Spinal cord (tissue), 10 donors: ENCODE results near the gene CTPS1. TPM values are rescaled to one million over a fixed set of nuclear protein-coding genes. Genes with fewer than 3 reads are reported as not detected.

ENCODE experiments used
- DNase-seq, 6 donors: peaks; one replicate each; pipeline versions ENCODE4 v3.0.0 to v3.0.0-alpha.2; 2013 to 2015; ENCODE audit warnings: low spot score in 6 of 6, low read depth in 4 of 6
- H3K27ac ChIP-seq: one replicate; pipeline ENCODE4 v1.5.1; 2013; ENCODE audit warnings: low read depth, low read length, control low read depth
- H3K27me3 ChIP-seq: one replicate; pipeline ENCODE4 v1.6.1; 2013; ENCODE audit warnings: low read length; ENCODE audit not compliant: control insufficient read depth, insufficient read depth
- H3K36me3 ChIP-seq: one replicate; pipeline ENCODE4 v1.6.1; 2013; ENCODE audit warnings: low read length; ENCODE audit not compliant: control insufficient read depth, insufficient read depth
- H3K4me1 ChIP-seq: one replicate; pipeline ENCODE4 v1.6.1; 2013; ENCODE audit warnings: low read length; ENCODE audit not compliant: control insufficient read depth, insufficient read depth
- H3K4me3 ChIP-seq: one replicate; pipeline ENCODE4 v1.5.1; 2013; ENCODE audit warnings: low read depth, low read length, control low read depth
- H3K9me3 ChIP-seq: one replicate; pipeline ENCODE4 v1.6.1; 2013; ENCODE audit warnings: low read length; ENCODE audit not compliant: control insufficient read depth, insufficient read depth
- WGBS: methylation state at CpG from one replicate; pipeline ENCODE4 v1.1.5; 2013; ENCODE audit warnings: missing lambda C conversion rate; ENCODE audit not compliant: insufficient coverage; 5-methylcytosine and 5-hydroxymethylcytosine counted together
- polyA plus RNA-seq, 2 donors: library from polyadenylated mRNA; unstranded; fragments of 120-200 nt; gene quantifications; one replicate each; pipeline ENCODE4 v1.2.1, GENCODE V29; 2013; ENCODE audit not compliant: insufficient read length in 2 of 2
- total RNA-seq, 2 donors: library from RNA; depleted of rRNA in 1 of 2; stranded (reverse); fragments of 120-200 nt in 1 of 2; fragments of >200 nt in 1 of 2; gene quantifications; one replicate each; pipeline versions ENCODE4 v1.2.3 to v1.2.4, GENCODE V29; 2013 to 2014
- donor health status: healthy.

Gene CTPS1
- total and polyA plus RNA-seq, 4 donors: 20.5 to 34.8 (median 26.9) TPM

- no peaks in the 10 kb centered on the region for H3K9me3 ChIP-seq
- WGBS: 97% methylated on average over 6 of the region's 8 CpGs
- H3K36me3 ChIP-seq: peaks cover 67% of the 10 kb centered on the region
- H3K4me1 ChIP-seq: peaks cover 5% of the 10 kb centered on the region
- no peak overlapping the region for H3K4me3 ChIP-seq
- H3K27ac ChIP-seq: no peak overlapping the region
- no peaks in the 10 kb centered on the region for H3K27me3 ChIP-seq
- no peak for DNase-seq
These were observed 38.5 kb downstream of the CTPS1 start for GRCh38 chr1:41018018-41018410.

DNA sequence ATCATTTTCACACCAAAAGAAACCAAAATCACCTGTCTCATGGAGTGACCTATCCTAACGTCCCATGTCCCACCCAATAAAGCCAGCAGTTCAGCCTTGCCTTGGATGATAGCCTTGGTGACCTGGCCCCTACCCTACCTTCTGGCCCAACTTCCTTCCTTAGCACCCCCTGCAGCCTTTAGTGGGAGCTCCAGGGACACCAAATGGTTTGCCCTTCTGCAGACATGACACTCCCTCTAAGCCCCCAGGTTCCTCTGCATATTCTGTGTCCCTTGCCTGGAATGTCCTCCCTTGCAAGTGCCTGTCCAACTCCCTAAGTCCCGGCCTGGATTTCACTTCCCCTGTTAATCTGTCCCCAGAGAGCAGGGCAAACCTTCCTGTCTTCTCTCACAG lies 39.9 kb downstream of the CTPS1 start:
- H3K27ac ChIP-seq: no peak overlapping the region
- peaks cover 71% of the 10 kb centered on the region for H3K36me3 ChIP-seq
- H3K4me3 ChIP-seq: no peak overlapping the region
- peaks cover 5% of the 10 kb centered on the region for H3K4me1 ChIP-seq
- no peaks in the 10 kb centered on the region for H3K27me3 ChIP-seq
- DNase-seq: no peak
- 69% methylated on average over 2 of the region's 2 CpGs for WGBS
- no peaks in the 10 kb centered on the region for H3K9me3 ChIP-seq

- Histone ChIP-seq H3K9me3 (no peaks in the 10 kb centered on the region), H3K27me3 (no peaks in the 10 kb centered on the region), H3K27ac (no peak overlapping the region), H3K36me3 (peaks cover 70% of the 10 kb centered on the region), H3K4me1 (peaks cover 4% of the 10 kb centered on the region), H3K4me3 (no peak overlapping the region)
- WGBS: 92% methylated on average over 17 of the region's 17 CpGs
- DNase-seq: no peak
These were observed 40.6 kb downstream of the CTPS1 start for GRCh38 chr1:41020109-41020576.

GRCh38 chr1:41020654-41021053 lies 41.2 kb downstream of the CTPS1 start:
- H3K4me1 ChIP-seq: no peaks in the 10 kb centered on the region
- no peak overlapping the region for H3K27ac ChIP-seq
- WGBS: 88% methylated on average over 3 of the region's 3 CpGs
- H3K9me3 ChIP-seq: no peaks in the 10 kb centered on the region
- no peaks in the 10 kb centered on the region for H3K27me3 ChIP-seq
- H3K4me3 ChIP-seq: no peak overlapping the region
- H3K36me3 ChIP-seq: peaks cover 70% of the 10 kb centered on the region
- DNase-seq: no peak

GRCh38 chr1:41021526-41022308 lies 42.2 kb downstream of the CTPS1 start, which contains the start of gene SLFNL1:
TSS of gene SLFNL1 (minus strand) at chr1:41021725. CDS start at chr1:41020660, 1,065 bp downstream.
- 61% methylated on average over 12 of the region's 12 CpGs for whole genome bisulfite sequencing
- Histone ChIP-seq H3K4me1 (no peaks in the 10 kb centered on the region), H3K27ac (no peak within 1 kb of the TSS), H3K4me3 (no peak within 1 kb of the TSS), H3K36me3 (peaks cover 68% of the 10 kb centered on the region), H3K9me3 (no peaks in the 10 kb centered on the region), H3K27me3 (no peaks in the 10 kb centered on the region)
- DNase-seq: no peak

GRCh38 chr1:41022424-41022823 lies 42.9 kb downstream of the CTPS1 start:
- Histone ChIP-seq H3K4me3 (no peak overlapping the region), H3K9me3 (no peaks in the 10 kb centered on the region), H3K27me3 (no peaks in the 10 kb centered on the region), H3K36me3 (peaks cover 68% of the 10 kb centered on the region), H3K27ac (no peak overlapping the region), H3K4me1 (no peaks in the 10 kb centered on the region)
- 83% methylated on average over 6 of the region's 10 CpGs for WGBS
- DNase-seq: no peak

DNA sequence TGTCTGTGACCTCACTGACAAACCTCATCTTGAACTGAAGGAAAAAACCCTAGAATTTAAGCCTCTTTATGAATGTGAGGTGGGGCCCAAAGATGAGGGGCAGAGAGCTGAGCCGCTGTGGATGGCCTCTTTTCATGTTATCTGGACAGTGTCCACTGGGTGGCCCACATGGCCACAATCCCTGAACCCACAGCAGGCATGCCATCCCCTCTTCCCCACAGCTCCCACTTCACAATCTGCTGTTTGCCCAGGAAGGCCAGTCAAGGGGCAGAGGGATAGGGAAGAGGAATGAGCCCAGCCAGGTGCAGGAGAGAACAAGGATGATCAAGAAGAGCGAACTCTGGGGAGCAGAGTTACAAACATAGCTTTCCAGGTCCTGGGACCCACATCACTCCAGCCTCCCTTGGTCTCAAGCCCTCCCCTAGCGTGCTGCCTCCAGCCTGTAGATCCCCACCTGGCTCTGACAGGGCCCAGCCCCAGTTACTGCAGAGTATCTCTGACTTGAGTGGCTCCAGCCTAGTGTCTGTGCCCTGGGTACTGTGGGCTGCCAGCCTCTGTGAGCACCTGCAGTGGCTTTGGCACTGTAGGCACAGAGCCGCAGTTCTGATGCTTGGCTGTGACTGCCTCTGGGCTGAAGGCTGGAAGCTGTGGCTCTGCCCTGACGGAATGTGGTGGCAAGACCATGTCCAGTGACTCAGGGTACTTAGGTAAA lies 43.9 kb downstream of the CTPS1 start:
- Histone ChIP-seq H3K27ac (no peak overlapping the region), H3K36me3 (peaks cover 68% of the 10 kb centered on the region), H3K9me3 (no peaks in the 10 kb centered on the region), H3K4me3 (no peak overlapping the region), H3K27me3 (no peaks in the 10 kb centered on the region), H3K4me1 (no peaks in the 10 kb centered on the region)
- 90% methylated on average over 4 of the region's 5 CpGs for WGBS
- DNase-seq: no peak

- H3K27me3 ChIP-seq: no peaks in the 10 kb centered on the region
- WGBS: no CpG with 5 or more reads among the region's 2 CpGs
- H3K36me3 ChIP-seq: peaks cover 71% of the 10 kb centered on the region
- H3K4me3 ChIP-seq: no peak overlapping the region
- DNase-seq: no peak
- no peaks in the 10 kb centered on the region for H3K4me1 ChIP-seq
- H3K9me3 ChIP-seq: no peaks in the 10 kb centered on the region
- H3K27ac ChIP-seq: no peak overlapping the region
These were observed 45.5 kb downstream of the CTPS1 start for GRCh38 chr1:41024953-41025352.

DNA sequence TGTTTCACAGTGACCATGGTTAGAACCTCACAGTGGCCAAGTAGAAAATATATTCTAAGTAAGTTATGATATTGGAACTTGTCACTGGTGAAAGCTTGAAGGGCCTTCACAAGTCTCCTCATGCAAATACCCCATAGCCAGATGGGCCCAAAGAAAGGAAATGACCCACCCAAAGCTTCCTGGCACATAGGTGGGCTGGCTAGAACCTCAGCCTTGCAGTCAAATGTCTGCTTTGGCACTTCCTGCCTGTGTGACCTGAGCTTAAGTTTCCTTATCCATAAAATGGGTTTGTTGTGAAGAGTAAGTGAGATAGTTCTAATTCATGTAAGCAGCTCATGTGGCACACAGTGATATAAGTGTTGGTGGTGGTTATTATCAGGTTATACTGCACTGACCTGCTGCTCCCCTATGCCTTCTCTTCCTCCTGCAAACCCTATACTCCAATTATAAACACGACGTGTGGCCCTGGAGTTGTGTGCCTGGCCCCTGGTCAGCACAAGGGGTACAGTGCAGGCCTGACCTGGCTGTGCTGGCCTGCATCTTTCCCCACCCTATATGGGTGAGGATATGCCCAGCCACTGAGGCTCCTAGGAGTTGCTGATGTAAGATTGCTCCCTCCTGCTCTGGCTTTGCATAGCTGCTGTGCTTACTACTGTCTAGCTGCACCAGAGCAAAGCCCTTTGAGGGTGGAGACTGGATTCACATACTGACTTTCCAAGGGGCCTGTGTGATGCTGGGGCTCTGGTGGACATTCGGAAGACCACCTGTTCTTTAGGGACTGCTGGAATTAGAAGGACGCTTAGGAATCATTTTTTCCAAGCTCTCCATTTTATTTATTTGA lies 46.7 kb downstream of the CTPS1 start:
- DNase-seq: no peak
- Histone ChIP-seq H3K4me3 (no peak overlapping the region), H3K9me3 (no peaks in the 10 kb centered on the region), H3K4me1 (no peaks in the 10 kb centered on the region), H3K27ac (no peak overlapping the region), H3K27me3 (no peaks in the 10 kb centered on the region), H3K36me3 (peaks cover 70% of the 10 kb centered on the region)
- 100% methylated on average over 4 of the region's 4 CpGs for WGBS
